HepG2 (cell line): ENCODE results near the gene MAST1. TPM values are rescaled to one million over a fixed set of nuclear protein-coding genes. Genes with fewer than 3 reads are reported as not detected.
A peak's percentile ranks its signal among the peaks of the same experiment; 100 is the strongest.

Source experiments
- CEBPG ChIP-seq: IDR thresholded peaks from 2 replicates; pipeline ENCODE4 v1.6.1; 2016
- ESRRA ChIP-seq: sonication (generic); formaldehyde crosslinking; IDR thresholded peaks from 2 replicates; pipeline ENCODE4 v1.5.1; 2020; ENCODE audit warnings: mild to moderate bottlenecking, low read depth, missing genetic modification reagents
- EZH2 ChIP-seq: conservative IDR thresholded peaks from 2 replicates; pipeline ENCODE4 v1.6.1; 2012; ENCODE audit warnings: mild to moderate bottlenecking, low read depth, low read length, moderate library complexity
- MTA1 ChIP-seq: sonication (generic); formaldehyde crosslinking; IDR thresholded peaks from 2 replicates; pipeline ENCODE4 v1.4.0; 2020; ENCODE audit warnings: missing genetic modification reagents, mild to moderate bottlenecking, borderline replicate concordance
- NBN ChIP-seq: fragments of 450-650 bp; conservative IDR thresholded peaks from 2 replicates; pipeline ENCODE4 v1.6.1; 2017
- NR0B2 ChIP-seq: sonication (generic); formaldehyde crosslinking; IDR thresholded peaks from 2 replicates; pipeline ENCODE4 v1.4.0; 2020; ENCODE audit warnings: mild to moderate bottlenecking, missing genetic modification reagents
- NR2F6 ChIP-seq, 2 experiments: IDR thresholded peaks; 2 replicates each; pipeline ENCODE4 v1.6.1; 2016; ENCODE audit warnings: antibody characterized with exemption in 1 of 2, mild to moderate bottlenecking in 1 of 2
- PHB2 ChIP-seq: fragments of 450-650 bp; IDR thresholded peaks from 2 replicates; pipeline ENCODE4 v1.6.1; 2018; ENCODE audit not compliant: partially characterized antibody
- POLR2G ChIP-seq: fragments of 200-400 bp; formaldehyde crosslinking; IDR thresholded peaks from 2 replicates; pipeline ENCODE4 v1.6.1; 2018; ENCODE audit warnings: mild to moderate bottlenecking, low read depth, low read length, moderate library complexity
- RCOR2 ChIP-seq: IDR thresholded peaks from 2 replicates; pipeline ENCODE4 v1.6.1; 2016; ENCODE audit warnings: missing biosample characterization, missing genetic modification reagents
- RORA ChIP-seq: sonication (generic); formaldehyde crosslinking; IDR thresholded peaks from 2 replicates; pipeline ENCODE4 v1.5.0; 2020; ENCODE audit warnings: mild to moderate bottlenecking, missing genetic modification reagents, moderate library complexity
- ZBTB39 ChIP-seq: sonication (generic); formaldehyde crosslinking; IDR thresholded peaks from 2 replicates; pipeline ENCODE4 v1.5.0; 2020; ENCODE audit warnings: missing genetic modification reagents
- ZBTB7B ChIP-seq: sonication (generic); formaldehyde crosslinking; IDR thresholded peaks from 2 replicates; pipeline ENCODE4 v1.4.0; 2020; ENCODE audit warnings: missing genetic modification reagents
- ZC3H4 ChIP-seq: sonication (generic); formaldehyde crosslinking; IDR thresholded peaks from 2 replicates; pipeline ENCODE4 v1.4.0; 2020; ENCODE audit warnings: missing genetic modification reagents, borderline replicate concordance
- ZHX2 ChIP-seq, 2 experiments: sonication (generic) in 1 of 2; formaldehyde crosslinking in 1 of 2; IDR thresholded peaks; 2 replicates each; pipeline versions ENCODE4 v1.6.1 to v1.9.0; 2014 to 2022; ENCODE audit warnings: antibody characterized with exemption in 1 of 2, borderline replicate concordance in 1 of 2, inconsistent platforms in 1 of 2, low read depth in 1 of 2, missing genetic modification reagents in 1 of 2
- ZNF136 ChIP-seq: sonication (generic); formaldehyde crosslinking; IDR thresholded peaks from 2 replicates; pipeline ENCODE4 v1.8.1; 2022; ENCODE audit warnings: low read depth, mild to moderate bottlenecking, moderate library complexity, missing genetic modification reagents
- ZNF296 ChIP-seq: sonication (generic); formaldehyde crosslinking; conservative IDR thresholded peaks from 2 replicates; pipeline ENCODE4 v1.5.0; 2020; ENCODE audit warnings: mild to moderate bottlenecking, missing genetic modification reagents
- ZNF660 ChIP-seq: sonication (generic); formaldehyde crosslinking; IDR thresholded peaks from 2 replicates; pipeline ENCODE4 v1.5.1; 2020; ENCODE audit warnings: mild to moderate bottlenecking, low read depth, missing genetic modification reagents, borderline replicate concordance
- ZNF703 ChIP-seq: sonication (generic); formaldehyde crosslinking; IDR thresholded peaks from 2 replicates; pipeline ENCODE4 v1.5.1; 2020; ENCODE audit warnings: missing genetic modification reagents, mild to moderate bottlenecking, moderate library complexity, borderline replicate concordance
- ZNF749 ChIP-seq: sonication (generic); formaldehyde crosslinking; IDR thresholded peaks from 2 replicates; pipeline ENCODE4 v1.8.0; 2022; ENCODE audit warnings: mild to moderate bottlenecking, missing genetic modification reagents, moderate library complexity, borderline replicate concordance
- ZSCAN12 ChIP-seq: sonication (generic); formaldehyde crosslinking; IDR thresholded peaks from 2 replicates; pipeline ENCODE4 v1.9.0; 2021; ENCODE audit warnings: mild to moderate bottlenecking, missing genetic modification reagents
- polyA plus RNA-seq, 8 experiments: library from polyadenylated mRNA; depleted of rRNA in 3 of 8; stranded (reverse) in 7 of 8; unstranded in 1 of 8; fragments of >200 nt; fragmentation: Illumina TruSeq in 4 of 8; extraction: Trizol in 4 of 8; gene quantifications; 2 replicates each; pipeline versions ENCODE4 v1.2.1 to v1.2.3, GENCODE V29; 2011 to 2016; ENCODE audit warnings: low read depth in 4 of 8, missing spikeins in 1 of 8, mixed read lengths in 1 of 8; ENCODE audit not compliant: insufficient read depth in 1 of 8
- total RNA-seq, 5 experiments: library from RNA; depleted of rRNA; stranded (reverse); fragments of >200 nt; fragmentation: Illumina TruSeq; extraction: Trizol; gene quantifications; 2 replicates each; pipeline ENCODE4 v1.2.3, GENCODE V29; 2016; ENCODE audit warnings: low read depth in 1 of 5

The MAST1 gene
- total and polyA plus RNA-seq, 2 of the 13 experiments (the other 11 are each of a cell fraction or from before 2014, with no cell fraction given) = 0.73 to 4.7 TPM

- TF ChIP-seq ZHX2 (IDR thresholded peaks at IDR 0.05; ENCODE audit: low read depth) = no peak
- peak; percentile 90; the same call in 1 of the 2 replicates for TF ChIP-seq ZHX2 (CRISPR knock-in tag; IDR thresholded peaks at IDR 0.05; ENCODE audit: borderline replicate concordance)
- no peak for TF ChIP-seq PHB2
- TF ChIP-seq ZNF749 (CRISPR knock-in tag) = peak; percentile 61; the same call in 1 of the 2 replicates
- TF ChIP-seq EZH2 = no peak
- TF ChIP-seq ZC3H4 = no peak
- no peak for TF ChIP-seq ZNF703 (CRISPR knock-in tag)
- no peak for TF ChIP-seq NR2F6 (IDR thresholded peaks at IDR 0.05)
- TF ChIP-seq NR2F6 (CRISPR knock-in tag; IDR thresholded peaks at IDR 0.05) = no peak
- TF ChIP-seq RORA = no peak
- TF ChIP-seq ZBTB39 (CRISPR knock-in tag) = 0 out of 2 replicates have a peak, but pooled peaks have one; percentile 31
- TF ChIP-seq ZNF296 (CRISPR knock-in tag) = peak; percentile 69; the same call in 1 of the 2 replicates
- peak; percentile 53; the same call in 1 of the 2 replicates for TF ChIP-seq ZSCAN12 (CRISPR knock-in tag)
- TF ChIP-seq CEBPG = peak; percentile 23; the same call in 1 of the 2 replicates
- peak; percentile 80 for TF ChIP-seq POLR2G
- no peak for TF ChIP-seq NBN
- TF ChIP-seq RCOR2 = no peak
- 0 out of 2 replicates have a peak, but pooled peaks have one; percentile 39 for TF ChIP-seq MTA1 (CRISPR knock-in tag)
- 0 out of 2 replicates have a peak, but pooled peaks have one; percentile 39 for TF ChIP-seq ESRRA
- TF ChIP-seq ZNF660 (CRISPR knock-in tag) = no peak
- TF ChIP-seq NR0B2 (CRISPR knock-in tag) = peak; percentile 85
- TF ChIP-seq ZNF136 (CRISPR knock-in tag) = peak; percentile 88; the same call in 1 of the 2 replicates
- TF ChIP-seq ZBTB7B = no peak; the same call in 1 of the 2 replicates
Measured at GRCh38 chr19:12806242-12807081, 31.9 kb upstream of the MAST1 start, which contains the start of gene RNASEH2A (continued).
